ENCODE measurements around the gene CHST8. TPM values are rescaled to one million over a fixed set of nuclear protein-coding genes. Genes with fewer than 3 reads are reported as not detected.
"Not testable (repeated sequence)": the region's sequence is repeated elsewhere in the genome, so short reads cannot be mapped to it uniquely, and the experiment has no call there.

The CHST8 gene
- total RNA-seq, 1 donor = not detected

DNA sequence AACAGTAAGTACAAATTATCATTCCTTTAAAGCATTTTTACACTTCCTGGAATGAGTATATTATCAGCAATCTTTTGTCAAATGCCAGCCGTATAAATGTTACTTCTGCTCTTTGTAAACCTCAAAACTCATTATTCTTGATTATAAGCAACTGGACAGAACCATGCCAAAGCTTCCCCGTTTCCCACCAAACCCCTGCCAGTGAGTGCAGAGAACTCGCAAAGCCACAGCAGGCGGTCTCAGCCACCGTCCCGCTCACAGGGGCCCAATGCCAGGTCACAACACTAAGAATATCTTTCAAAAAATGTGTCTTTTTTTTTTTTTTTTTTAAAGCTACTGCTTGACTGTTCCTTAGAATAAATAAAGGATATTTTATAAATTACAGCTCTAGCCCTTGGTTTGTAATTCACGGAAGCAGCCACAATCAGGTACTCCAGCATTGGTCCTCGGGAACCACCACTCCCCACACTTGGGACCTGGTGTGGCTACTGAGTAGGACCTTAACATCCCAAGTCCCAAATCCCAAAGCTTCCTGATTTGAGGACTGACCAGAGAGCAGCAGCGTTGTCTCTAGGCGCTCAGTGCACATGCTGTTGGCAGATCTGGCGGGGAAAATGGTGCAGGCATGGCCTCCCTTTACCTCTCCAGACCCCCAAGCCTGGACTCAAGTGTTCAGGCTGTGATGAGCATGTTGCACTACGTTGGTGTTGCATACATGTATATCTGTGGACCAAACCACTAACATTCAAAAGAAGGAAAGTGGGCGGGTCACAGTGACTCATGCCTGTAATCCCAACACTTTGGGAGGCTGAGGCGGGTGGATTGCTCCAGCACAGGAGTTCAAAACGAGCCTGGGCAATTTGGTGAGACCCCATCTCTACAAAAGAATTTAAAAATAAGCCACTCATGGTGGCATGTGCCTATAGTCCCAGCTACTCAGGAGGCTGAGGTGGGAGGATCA lies 193.9 kb downstream of the CHST8 start:
- peak; percentile 42 for DNase-seq (ENCODE audit: low read depth)
- H3K4me3 ChIP-seq (ENCODE audit: low read depth, low read length) = no peak overlapping the region
- TF ChIP-seq, protein P1, sequence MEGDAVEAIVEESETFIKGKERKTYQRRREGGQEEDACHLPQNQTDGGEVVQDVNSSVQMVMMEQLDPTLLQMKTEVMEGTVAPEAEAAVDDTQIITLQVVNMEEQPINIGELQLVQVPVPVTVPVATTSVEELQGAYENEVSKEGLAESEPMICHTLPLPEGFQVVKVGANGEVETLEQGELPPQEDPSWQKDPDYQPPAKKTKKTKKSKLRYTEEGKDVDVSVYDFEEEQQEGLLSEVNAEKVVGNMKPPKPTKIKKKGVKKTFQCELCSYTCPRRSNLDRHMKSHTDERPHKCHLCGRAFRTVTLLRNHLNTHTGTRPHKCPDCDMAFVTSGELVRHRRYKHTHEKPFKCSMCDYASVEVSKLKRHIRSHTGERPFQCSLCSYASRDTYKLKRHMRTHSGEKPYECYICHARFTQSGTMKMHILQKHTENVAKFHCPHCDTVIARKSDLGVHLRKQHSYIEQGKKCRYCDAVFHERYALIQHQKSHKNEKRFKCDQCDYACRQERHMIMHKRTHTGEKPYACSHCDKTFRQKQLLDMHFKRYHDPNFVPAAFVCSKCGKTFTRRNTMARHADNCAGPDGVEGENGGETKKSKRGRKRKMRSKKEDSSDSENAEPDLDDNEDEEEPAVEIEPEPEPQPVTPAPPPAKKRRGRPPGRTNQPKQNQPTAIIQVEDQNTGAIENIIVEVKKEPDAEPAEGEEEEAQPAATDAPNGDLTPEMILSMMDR (IDR thresholded peaks at IDR 0.05; ENCODE audit: insufficient read depth, low read depth, low read length) = no peak

DNA sequence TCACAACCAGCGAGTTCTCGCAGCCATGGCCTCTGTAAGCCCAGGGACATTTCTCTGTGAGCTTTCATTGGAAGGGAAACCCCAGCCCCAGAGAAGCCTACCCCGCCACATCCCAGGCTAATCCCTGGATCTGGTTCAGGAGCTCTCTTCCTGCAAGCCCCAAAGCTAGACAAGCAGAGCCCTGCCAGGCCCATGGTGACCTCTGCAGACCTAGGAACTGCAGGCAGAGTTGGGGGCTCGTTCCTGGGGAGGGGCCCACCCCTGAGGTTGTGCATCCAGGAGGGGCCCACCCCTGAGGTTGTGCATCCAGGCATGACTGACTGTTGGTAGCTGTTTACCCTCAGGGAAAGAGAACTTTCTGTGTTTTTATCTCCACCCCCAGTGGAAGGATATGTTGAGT lies 196.7 kb downstream of the CHST8 start:
- TF ChIP-seq, protein P1 (IDR thresholded peaks at IDR 0.05; ENCODE audit: insufficient read depth, low read depth, low read length) = no peak
- H3K4me3 ChIP-seq (ENCODE audit: low read depth, low read length) = no peak overlapping the region
- no peak for DNase-seq (ENCODE audit: low read depth)

DNA sequence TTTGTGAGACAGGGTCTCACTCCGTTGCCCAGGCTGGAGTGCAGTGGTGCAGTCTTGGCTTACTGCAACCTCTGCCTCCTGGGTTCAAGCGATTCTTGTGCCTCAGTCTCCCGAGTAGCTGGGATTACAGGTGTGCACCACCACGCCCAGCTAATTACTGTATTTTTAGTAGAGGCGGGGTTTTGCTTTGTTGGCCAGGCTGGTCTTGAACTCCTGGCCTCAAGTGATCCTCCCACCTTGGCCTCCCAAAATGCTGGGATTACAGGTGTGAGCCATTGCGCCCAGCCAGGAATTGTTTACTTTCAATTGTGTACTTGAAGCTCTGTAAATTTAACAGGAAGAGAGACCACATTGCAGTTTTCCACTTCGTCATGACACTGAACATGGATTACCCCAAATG lies 197.3 kb downstream of the CHST8 start:
- DNase-seq (ENCODE audit: low read depth); H3K4me3 ChIP-seq (ENCODE audit: low read depth, low read length): not testable (repeated sequence)

DNA sequence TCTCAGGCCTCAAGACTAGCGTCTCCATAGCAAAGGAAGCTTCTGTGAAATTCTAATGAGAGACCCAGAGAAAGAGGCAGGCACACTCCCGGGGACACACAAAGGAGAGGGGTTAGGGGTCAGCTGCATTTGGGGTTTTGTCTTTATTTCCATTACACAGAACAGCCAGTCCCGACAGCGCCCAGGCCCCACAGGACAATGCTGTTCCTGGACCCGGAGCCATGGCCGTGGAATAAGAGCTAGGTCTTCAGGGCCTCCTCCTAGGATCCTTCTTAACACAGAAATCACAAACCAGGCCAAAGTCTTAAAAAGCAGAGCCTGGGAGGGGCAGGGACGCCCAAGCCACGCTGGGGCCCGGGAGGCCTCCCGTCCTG lies 197.7 kb downstream of the CHST8 start:
- TF ChIP-seq, protein P1 (IDR thresholded peaks at IDR 0.05; ENCODE audit: insufficient read depth, low read depth, low read length) = no peak
- peak overlapping the region; percentile 51 for H3K4me3 ChIP-seq (ENCODE audit: low read depth, low read length)
- DNase-seq (ENCODE audit: low read depth) = no peak

DNA sequence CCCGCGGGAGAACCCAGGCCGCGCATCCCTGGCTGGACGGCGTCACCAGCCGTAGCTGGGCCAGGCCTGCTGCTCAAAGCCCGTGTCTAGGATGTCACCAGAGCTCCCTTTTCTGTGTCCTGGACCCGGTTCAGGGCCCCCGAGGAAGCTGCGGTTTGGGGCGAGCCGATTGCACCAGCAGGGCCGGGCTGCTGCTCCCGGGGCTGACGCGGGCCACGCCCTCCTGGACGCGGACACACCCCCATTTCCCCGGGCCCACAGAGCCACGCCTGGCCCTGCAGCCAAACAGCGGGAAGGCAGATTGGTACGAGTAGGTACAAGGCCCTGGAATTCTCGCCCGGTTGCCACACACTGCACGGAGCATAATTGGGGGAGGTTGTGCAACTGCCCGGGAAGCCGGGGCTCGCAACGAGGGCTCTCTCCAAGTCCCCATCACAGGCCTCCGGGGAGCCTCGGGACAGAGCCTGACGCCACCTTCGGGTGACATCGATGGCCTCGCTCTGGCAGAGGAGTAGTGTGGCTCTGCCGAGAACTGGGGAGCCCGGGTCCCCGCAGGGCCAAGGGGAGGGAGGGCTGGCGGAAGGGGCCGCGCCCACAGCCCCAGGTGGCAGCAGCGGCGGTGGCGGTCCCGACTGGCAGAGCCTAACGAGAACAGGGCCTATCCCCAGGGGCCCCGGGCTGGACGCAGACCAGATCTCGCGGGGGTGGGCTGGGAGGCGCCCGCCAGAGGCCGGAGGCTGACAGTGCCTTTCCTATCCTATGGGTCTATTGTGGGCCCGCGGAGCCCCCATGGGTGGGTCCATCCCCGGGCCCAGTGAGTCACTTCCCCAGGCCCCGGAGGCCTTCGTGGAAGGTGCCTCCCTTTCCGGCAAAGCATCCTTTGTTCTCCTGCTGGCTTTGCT lies 198.4 kb downstream of the CHST8 start:
- peak; percentile 86 for DNase-seq (ENCODE audit: low read depth)
- TF ChIP-seq, protein P1 (IDR thresholded peaks at IDR 0.05; ENCODE audit: insufficient read depth, low read depth, low read length) = peak; percentile 2
- H3K4me3 ChIP-seq (ENCODE audit: low read depth, low read length) = peak overlapping the region; percentile 51

DNA sequence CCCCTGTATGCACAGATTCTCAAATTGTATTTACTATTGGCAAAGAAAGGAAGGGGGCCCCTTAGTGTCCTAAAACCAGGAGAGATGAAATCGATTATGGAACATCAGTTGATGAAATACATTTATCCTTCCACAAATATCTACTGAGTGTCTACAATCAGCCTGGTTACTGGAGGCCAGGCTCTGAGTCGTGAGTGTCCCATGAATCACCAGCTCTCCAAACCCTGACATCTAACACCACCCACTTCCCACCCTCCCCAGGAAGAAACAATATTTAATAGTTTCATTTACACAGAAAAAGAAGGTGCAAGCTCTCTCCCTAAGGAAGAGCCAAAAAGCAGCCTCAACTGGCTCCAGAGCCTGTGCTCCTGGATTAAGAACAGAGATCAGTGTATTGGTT lies 200.1 kb downstream of the CHST8 start:
- H3K4me3 ChIP-seq (ENCODE audit: low read depth, low read length) = no peak overlapping the region
- DNase-seq (ENCODE audit: low read depth) = no peak
- TF ChIP-seq, protein P1 (IDR thresholded peaks at IDR 0.05; ENCODE audit: insufficient read depth, low read depth, low read length) = no peak

Other genes with a start within 250 kb of the CHST8 start
- gene CEBPG, start 248.2 kb upstream of the CHST8 start, total RNA-seq = 22.0 and 23.2 TPM in 2 replicates
- 66.1 and 86.0 TPM in 2 replicates for gene PEPD, start 100.2 kb upstream of the CHST8 start, total RNA-seq
- 13.0 and 18.0 TPM in 2 replicates for gene KCTD15, start 174.9 kb downstream of the CHST8 start, total RNA-seq

All from fibroblast of villous mesenchyme (primary cell).